ENCODE measurements around the gene KCNQ1. TPM values are rescaled to one million over a fixed set of nuclear protein-coding genes. Genes with fewer than 3 reads are reported as not detected.

Gene KCNQ1
- total RNA-seq, 2 experiments from 2014 or later: 20.4 to 26.0 TPM

DNA sequence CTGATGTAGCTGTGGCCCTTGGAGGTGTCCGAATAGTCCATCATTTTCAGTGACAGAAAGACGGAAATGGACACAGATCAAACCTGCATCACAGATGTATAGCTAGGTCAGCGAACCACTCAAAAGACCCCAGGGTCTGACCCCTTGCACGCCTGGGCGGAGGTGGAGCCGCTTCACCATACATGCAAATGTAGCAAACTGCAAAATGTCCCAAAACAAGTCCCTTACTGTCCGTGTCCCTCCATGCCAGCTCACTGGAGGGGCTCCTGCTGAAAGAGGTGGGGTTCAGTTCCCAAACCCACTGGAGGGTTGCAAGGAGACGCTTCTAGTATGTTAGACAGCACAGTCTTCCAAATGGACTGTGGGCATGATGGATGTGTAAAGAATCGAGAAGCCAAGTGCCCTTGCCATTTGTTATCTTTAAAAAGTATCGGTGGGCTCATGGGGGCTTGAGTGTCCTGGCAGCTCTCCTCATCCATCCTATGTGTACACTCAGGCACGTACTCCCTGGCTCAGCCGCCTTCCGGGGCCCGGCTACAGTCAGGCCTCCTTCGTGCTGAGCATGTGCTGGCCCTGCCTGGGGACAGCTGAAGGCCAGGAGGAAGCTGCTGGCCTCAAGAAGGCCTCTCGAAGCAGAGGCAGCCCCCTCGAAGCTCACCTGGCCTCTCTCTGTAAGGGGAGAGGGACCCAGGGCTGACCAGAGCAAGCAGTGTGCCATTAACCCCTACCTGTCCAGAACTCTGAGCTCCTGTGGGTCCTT lies 275.2 kb downstream of the KCNQ1 start:
- Mint-ChIP-seq H3K36me3 (ENCODE audit: low read depth) (no peaks in the 10 kb centered on the region), H3K27ac (no peak overlapping the region), H3K27me3 (ENCODE audit: low read depth) (no peaks in the 10 kb centered on the region), H3K4me1 (ENCODE audit: low read depth) (no peaks in the 10 kb centered on the region), H3K4me3 (no peak overlapping the region), H3K9me3 (ENCODE audit: insufficient read depth) (no peaks in the 10 kb centered on the region)
- POLR2A ChIA-PET: no interaction called here
- ATAC-seq (no peak), DNase-seq (no peak)
- CTCF ChIA-PET: no interaction called here

DNA sequence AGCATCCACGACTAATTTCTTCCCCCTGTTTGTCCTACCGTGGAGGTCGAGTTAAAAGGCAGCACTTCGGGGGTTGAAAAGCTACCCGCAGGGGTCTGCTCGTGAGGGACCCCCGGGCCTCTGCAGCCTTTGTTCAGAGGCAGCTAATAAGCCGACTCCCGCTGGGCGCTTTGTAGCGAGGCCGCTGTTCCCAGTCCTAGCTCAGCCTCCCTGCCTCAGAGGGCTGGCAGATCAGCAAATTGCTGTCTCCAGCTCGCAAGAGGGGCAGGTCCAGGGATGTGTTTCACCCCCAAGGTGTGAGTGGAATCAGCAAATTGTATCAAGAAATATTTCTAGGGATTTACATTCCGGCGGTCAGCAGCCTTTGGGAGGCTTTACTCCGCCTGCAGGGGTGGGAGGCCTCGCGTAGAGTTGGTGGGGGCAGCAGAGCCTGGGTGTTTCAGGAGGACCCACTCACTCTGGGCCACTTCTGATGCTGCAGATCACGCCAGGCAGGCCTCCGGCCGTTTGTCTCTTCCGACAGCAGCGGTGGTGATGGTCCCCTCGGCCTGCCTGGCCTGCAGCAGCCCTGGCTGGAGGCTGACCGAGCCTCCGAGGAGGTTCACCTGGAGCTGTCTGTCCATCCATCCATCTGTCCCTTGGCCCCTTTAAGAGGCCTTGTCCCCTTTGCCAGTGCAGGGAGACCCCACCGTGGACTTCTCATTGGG lies 276.6 kb downstream of the KCNQ1 start:
- POLR2A ChIA-PET: interaction anchor here (0.6 kb wide), 1 partner anchor 116 kb away, joined by 5 read pairs; no protein-coding TSS in a partner anchor
- DNase-seq: no peak
- no peak for ATAC-seq
- Mint-ChIP-seq H3K27ac (no peak overlapping the region), H3K4me3 (no peak overlapping the region), H3K27me3 (ENCODE audit: low read depth) (no peaks in the 10 kb centered on the region), H3K9me3 (ENCODE audit: insufficient read depth) (no peaks in the 10 kb centered on the region), H3K36me3 (ENCODE audit: low read depth) (no peaks in the 10 kb centered on the region), H3K4me1 (ENCODE audit: low read depth) (no peaks in the 10 kb centered on the region)
- CTCF ChIA-PET: no interaction called here

DNA sequence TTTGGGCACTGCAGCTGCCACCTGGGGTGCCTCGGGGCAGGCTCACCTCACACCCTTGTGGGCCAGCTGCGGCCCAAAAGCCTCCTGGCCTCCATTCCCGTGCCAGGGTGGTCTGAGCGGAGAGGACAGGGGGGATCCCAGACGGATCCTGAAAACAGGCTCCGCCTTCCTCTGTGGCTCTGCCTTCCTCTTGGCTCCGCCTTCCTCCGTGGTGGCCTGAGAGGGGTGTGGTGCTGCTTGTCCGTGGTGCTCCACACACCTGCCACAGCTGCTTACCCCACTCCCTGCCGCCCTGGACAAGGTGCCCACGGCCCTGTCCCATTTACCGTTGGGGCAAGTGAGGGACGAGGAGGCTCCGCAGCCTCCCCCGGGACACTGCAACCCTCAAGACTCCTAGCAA lies 278.1 kb downstream of the KCNQ1 start:
- no peak overlapping the region for H3K27ac Mint-ChIP-seq
- no peak for ATAC-seq
- H3K4me3 Mint-ChIP-seq: no peak overlapping the region
- no peak for DNase-seq
- POLR2A ChIA-PET: interaction anchor here (0.6 kb wide), 1 partner anchor 656 kb away, joined by 3 read pairs; the partner anchor contains the start of gene ZNF195
- CTCF ChIA-PET: no interaction called here
- no peaks in the 10 kb centered on the region for H3K4me1 Mint-ChIP-seq (ENCODE audit: low read depth)
- H3K9me3 Mint-ChIP-seq (ENCODE audit: insufficient read depth): no peaks in the 10 kb centered on the region
- H3K27me3 Mint-ChIP-seq (ENCODE audit: low read depth): no peaks in the 10 kb centered on the region
- H3K36me3 Mint-ChIP-seq (ENCODE audit: low read depth): no peaks in the 10 kb centered on the region

DNA sequence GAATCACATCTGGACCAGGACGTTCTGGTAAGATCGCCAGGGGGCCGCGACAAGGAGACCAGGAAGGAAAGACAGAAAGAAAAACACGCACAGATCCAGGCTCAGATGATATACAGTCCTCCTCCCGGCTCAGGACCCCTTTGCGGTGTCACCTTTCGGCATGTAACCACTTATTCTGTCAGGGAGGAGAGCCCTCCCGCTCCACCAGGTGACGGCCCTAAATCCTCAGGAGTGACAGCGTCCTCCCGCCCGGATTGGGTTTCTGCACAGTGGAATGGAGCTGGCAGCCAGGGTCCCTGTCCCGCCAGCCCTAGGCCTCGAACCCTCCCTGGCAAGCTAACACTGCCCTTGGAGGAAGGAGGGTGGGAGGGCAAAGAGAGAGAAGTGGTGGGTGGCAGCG lies 279.3 kb downstream of the KCNQ1 start:
- Mint-ChIP-seq H3K9me3 (ENCODE audit: insufficient read depth) (no peaks in the 10 kb centered on the region), H3K27ac (no peak overlapping the region), H3K4me3 (no peak overlapping the region), H3K36me3 (ENCODE audit: low read depth) (no peaks in the 10 kb centered on the region), H3K4me1 (ENCODE audit: low read depth) (no peaks in the 10 kb centered on the region), H3K27me3 (ENCODE audit: low read depth) (no peaks in the 10 kb centered on the region)
- ChIA-PET POLR2A (no interaction called here), CTCF (no interaction called here)
- DNase-seq (no peak), ATAC-seq (no peak)

DNA sequence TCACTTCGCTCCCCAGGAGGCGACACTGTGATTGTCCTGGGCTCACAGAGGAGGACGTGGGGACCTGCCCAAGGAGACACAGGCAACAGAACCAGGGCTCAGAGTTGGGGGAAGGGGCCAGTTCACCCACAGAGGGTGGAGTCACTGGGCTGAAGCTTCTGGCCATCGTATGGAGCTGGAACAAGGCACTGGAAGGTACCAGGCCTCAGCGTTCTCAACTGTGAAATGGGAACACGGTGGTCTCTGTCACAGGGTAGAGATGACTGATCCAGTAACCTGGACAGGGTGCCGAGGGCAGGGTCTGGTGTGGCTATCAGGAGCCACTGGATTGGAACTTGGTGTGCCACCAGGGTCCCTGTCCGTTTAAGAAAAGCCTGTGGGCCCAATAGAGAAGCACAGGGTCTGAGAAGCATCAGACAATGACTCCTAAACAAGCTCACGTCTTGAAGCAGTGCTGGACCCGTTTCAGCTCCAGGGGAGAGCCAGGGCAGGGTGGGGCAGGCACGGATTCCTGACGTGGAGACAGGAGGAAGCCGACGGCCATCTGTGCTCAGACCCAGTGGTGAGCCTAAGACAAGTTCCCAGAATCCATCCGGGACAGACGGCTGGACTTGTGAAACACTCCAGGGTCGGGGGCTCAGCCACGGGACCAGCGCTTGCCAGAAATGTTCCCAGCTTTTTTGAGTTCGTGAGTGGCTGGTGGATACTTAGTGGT lies 280.0 kb downstream of the KCNQ1 start:
- H3K27me3 Mint-ChIP-seq (ENCODE audit: low read depth): no peaks in the 10 kb centered on the region
- POLR2A ChIA-PET: interaction anchor here (0.6 kb wide), 1 partner anchor 11 kb away, joined by 3 read pairs; no protein-coding TSS in a partner anchor
- DNase-seq: no peak
- CTCF ChIA-PET: interaction anchor here (1.2 kb wide), 1 partner anchor 192 kb away, joined by 3 read pairs; no protein-coding TSS in a partner anchor
- H3K36me3 Mint-ChIP-seq (ENCODE audit: low read depth): no peaks in the 10 kb centered on the region
- no peak for ATAC-seq
- no peak overlapping the region for H3K4me3 Mint-ChIP-seq
- no peak overlapping the region for H3K27ac Mint-ChIP-seq
- no peaks in the 10 kb centered on the region for H3K4me1 Mint-ChIP-seq (ENCODE audit: low read depth)
- H3K9me3 Mint-ChIP-seq (ENCODE audit: insufficient read depth): no peaks in the 10 kb centered on the region

DNA sequence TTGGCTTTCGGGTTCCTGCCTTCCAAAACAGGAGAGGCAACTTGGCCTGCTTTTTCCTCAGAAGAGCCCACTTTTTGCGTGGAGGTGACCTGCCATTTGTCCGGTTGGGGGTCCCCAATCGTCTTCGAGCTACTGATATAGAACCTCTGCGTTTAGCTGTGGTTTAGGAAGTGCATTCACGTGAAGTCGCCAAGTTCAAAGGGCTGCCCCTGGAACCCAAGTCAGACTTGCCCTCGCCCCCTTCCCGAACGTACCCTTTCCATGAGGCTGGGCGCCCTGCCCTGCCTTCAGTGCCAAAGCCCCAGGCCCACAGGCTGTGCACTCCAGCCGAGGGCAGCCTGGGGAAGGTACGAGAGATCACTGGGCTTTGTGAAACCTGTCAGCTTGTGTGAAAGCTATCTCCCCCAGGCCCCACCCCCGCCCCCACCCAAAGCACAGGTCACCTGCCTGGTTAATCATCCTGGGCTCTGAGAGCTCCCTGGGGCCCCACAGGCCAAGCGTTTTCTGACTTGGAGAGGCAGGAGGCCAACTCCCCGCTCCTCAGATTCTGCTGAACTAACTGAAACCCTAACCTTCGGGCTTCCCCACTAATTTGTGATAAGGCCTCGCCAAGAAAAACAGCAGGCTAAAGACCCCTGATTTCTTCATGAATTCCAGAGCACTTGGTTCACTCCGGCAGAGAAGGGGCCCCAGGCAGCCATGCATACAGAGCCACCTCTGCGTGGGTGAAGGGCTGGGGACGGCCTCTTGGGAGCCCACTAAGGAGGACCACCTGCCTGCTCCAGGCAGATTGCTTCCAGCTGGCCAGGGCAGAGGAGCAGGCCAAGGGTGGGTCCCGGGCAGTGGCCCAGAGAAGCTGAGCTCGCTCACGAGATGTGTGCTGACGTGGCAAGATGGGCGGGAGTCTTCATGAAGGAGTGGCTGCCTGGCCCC lies 280.8 kb downstream of the KCNQ1 start:
- H3K27ac Mint-ChIP-seq: no peak overlapping the region
- no peaks in the 10 kb centered on the region for H3K9me3 Mint-ChIP-seq (ENCODE audit: insufficient read depth)
- no peaks in the 10 kb centered on the region for H3K27me3 Mint-ChIP-seq (ENCODE audit: low read depth)
- no peak for DNase-seq
- CTCF ChIA-PET: interaction anchor here (1.2 kb wide), 1 partner anchor 193 kb away, joined by 3 read pairs; no protein-coding TSS in a partner anchor
- no peaks in the 10 kb centered on the region for H3K4me1 Mint-ChIP-seq (ENCODE audit: low read depth)
- H3K4me3 Mint-ChIP-seq: no peak overlapping the region
- POLR2A ChIA-PET: interaction anchor here (0.6 kb wide), 1 partner anchor 11 kb away, joined by 3 read pairs; no protein-coding TSS in a partner anchor
- no peaks in the 10 kb centered on the region for H3K36me3 Mint-ChIP-seq (ENCODE audit: low read depth)
- ATAC-seq: no peak

DNA sequence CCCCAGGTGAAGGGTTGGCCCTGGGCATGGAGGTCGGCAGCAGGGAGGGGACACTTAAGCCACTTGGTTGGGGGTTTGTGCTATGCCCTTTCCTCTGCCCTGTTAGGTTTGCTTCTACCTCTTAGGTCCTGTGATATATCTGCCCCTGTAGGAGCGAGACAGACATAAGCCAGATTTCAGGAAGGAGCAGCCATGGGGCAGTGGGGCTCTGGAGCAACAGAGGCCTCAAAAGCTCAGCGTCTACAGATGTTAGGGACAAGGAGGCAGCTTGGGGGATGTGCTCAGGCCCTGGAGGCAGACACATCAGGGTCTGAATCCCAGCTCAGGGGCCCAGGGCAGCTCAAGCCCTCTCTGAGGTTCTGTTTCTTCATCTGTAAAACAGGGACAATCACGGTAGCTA lies 282.2 kb downstream of the KCNQ1 start:
- POLR2A ChIA-PET: no interaction called here
- no peaks in the 10 kb centered on the region for H3K9me3 Mint-ChIP-seq (ENCODE audit: insufficient read depth)
- no peak overlapping the region for H3K27ac Mint-ChIP-seq
- ATAC-seq: no peak
- H3K27me3 Mint-ChIP-seq (ENCODE audit: low read depth): no peaks in the 10 kb centered on the region
- no peak overlapping the region for H3K4me3 Mint-ChIP-seq
- no peak for DNase-seq
- CTCF ChIA-PET: no interaction called here
- H3K4me1 Mint-ChIP-seq (ENCODE audit: low read depth): no peaks in the 10 kb centered on the region
- H3K36me3 Mint-ChIP-seq (ENCODE audit: low read depth): no peaks in the 10 kb centered on the region

DNA sequence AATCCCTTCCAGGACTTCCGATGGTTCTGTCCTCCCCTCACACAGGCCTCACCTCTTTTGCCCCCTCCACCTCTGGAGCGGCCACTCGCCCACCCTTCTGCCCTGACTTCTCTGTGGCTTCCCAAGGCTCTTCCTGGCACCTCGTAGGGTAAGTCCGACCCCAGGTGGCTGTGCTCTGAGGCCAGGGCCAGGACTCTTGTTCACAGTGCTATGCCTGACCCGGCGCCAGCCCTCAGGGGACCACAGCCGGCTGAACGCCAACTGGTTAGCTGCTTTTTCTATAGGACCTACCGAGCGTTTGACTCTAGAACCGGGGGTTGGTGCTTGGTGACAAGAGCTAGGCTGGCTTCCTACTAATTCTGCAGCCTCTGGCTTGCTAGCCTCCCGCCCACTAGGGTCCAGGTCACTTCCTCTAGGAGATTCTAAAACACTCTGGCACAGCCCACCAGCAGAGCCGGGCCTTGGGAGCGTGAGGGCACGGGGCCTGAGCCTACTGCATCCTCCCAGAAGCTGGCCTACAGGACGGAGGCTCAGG lies 283.4 kb downstream of the KCNQ1 start:
- POLR2A ChIA-PET: no interaction called here
- no peak overlapping the region for H3K27ac Mint-ChIP-seq
- H3K27me3 Mint-ChIP-seq (ENCODE audit: low read depth): no peaks in the 10 kb centered on the region
- no peak for DNase-seq
- no peak for ATAC-seq
- H3K9me3 Mint-ChIP-seq (ENCODE audit: insufficient read depth): no peaks in the 10 kb centered on the region
- no peaks in the 10 kb centered on the region for H3K4me1 Mint-ChIP-seq (ENCODE audit: low read depth)
- no peaks in the 10 kb centered on the region for H3K36me3 Mint-ChIP-seq (ENCODE audit: low read depth)
- CTCF ChIA-PET: no interaction called here
- H3K4me3 Mint-ChIP-seq: no peak overlapping the region

DNA sequence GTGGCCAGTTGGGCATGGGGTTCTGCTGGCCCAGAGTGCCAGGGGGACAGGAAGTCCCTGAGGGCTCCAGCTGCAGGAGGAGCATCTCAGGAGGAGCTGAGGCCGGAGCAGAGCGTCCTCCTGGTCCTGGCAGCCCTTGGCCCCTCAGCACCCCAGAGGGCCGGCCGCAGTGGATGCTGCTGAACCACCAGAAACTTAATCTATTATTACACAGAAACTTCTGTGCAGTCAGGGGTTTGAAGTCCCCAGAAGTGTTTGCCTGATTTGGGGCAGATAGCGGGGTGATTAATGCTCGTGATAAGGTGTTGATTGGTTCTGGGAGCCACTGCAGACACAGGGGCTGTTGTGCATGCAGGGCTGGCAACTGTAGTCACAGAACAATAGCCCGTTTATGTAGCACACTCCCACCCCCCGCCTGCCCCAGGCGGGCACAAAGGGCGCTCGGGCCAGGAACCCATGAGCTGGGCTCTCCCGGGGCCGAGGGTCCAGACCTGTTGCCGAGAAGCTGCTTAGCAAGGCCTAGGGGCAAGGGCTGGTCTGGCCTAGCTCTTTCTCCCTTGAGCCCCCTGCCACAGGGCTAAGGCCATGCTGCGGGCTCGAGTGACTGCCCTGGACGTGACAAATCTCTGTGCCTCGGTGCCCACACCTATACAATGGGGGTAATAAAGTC lies 284.0 kb downstream of the KCNQ1 start:
- no peak for ATAC-seq
- Mint-ChIP-seq H3K36me3 (ENCODE audit: low read depth) (no peaks in the 10 kb centered on the region), H3K27ac (no peak overlapping the region), H3K27me3 (ENCODE audit: low read depth) (no peaks in the 10 kb centered on the region), H3K4me3 (no peak overlapping the region), H3K9me3 (ENCODE audit: insufficient read depth) (no peaks in the 10 kb centered on the region), H3K4me1 (ENCODE audit: low read depth) (no peaks in the 10 kb centered on the region)
- ChIA-PET CTCF (no interaction called here), POLR2A (no interaction called here)
- no peak for DNase-seq

DNA sequence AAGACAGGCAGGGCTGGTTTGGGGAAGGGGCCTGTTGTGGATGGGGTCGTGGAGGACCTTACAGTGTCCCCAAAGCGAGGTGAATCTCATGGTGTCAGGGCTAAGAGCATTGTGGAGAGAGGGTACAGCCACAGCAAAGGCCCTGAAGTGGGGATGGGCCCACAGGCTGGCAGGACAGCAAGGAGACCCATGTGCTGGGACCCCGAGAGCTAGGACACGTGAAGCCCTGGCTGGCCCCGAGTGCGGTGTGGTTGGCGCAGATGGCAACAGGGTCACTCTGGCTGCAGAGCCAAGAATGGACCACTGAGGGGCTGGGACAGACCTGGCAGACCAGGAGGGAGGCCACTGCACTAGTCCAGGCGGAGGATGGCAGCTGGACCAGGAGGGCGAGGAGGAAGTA lies 285.0 kb downstream of the KCNQ1 start:
- Mint-ChIP-seq H3K27ac (no peak overlapping the region), H3K4me3 (no peak overlapping the region), H3K27me3 (ENCODE audit: low read depth) (no peaks in the 10 kb centered on the region), H3K36me3 (ENCODE audit: low read depth) (no peaks in the 10 kb centered on the region), H3K9me3 (ENCODE audit: insufficient read depth) (no peaks in the 10 kb centered on the region), H3K4me1 (ENCODE audit: low read depth) (no peaks in the 10 kb centered on the region)
- no peak for ATAC-seq
- ChIA-PET POLR2A (no interaction called here), CTCF (no interaction called here)
- no peak for DNase-seq
